Right lobe of liver (tissue), 6 donors: ENCODE results near the gene SPATA16. TPM values are rescaled to one million over a fixed set of nuclear protein-coding genes. Genes with fewer than 3 reads are reported as not detected.
A peak's percentile ranks its signal among the peaks of the same experiment; 100 is the strongest.

Experiments used
- ATAC-seq, 4 donors: fragments of 200-7000 bp; cut with Tn5 transposase; one replicate each; pipeline ENCODE4 v1.9.1; 2020; ENCODE audit warnings: mild to moderate bottlenecking in 4 of 4, moderate library complexity in 4 of 4
- DNase-seq, 3 donors: peaks; one replicate each; pipeline ENCODE4 v3.0.0-alpha.2; 2020
- H3K27ac ChIP-seq, 3 donors: fragments of 200-600 bp; one replicate each; pipeline ENCODE4 v1.8.0; 2022
- H3K27me3 ChIP-seq, 2 donors: fragments of 200-600 bp; one replicate each; pipeline ENCODE4 v1.8.0; 2022
- H3K36me3 ChIP-seq, 4 donors: fragments of 200-600 bp; sonication (generic) in 1 of 4; one replicate each; pipeline versions ENCODE4 v1.5.1 to v1.8.0; 2017 to 2022; ENCODE audit warnings: control low read depth in 1 of 4
- H3K4me1 ChIP-seq, 4 donors: fragments of 200-600 bp; sonication (generic) in 1 of 4; one replicate each; pipeline versions ENCODE4 v1.5.1 to v1.8.0; 2017 to 2022; ENCODE audit warnings: control low read depth in 1 of 4
- H3K4me3 ChIP-seq, 3 donors: fragments of 200-600 bp; one replicate each; pipeline ENCODE4 v1.8.0; 2022
- H3K9me3 ChIP-seq, 4 donors: fragments of 200-600 bp; sonication (generic) in 1 of 4; one replicate each; pipeline versions ENCODE4 v1.5.1 to v1.8.0; 2017 to 2022; ENCODE audit warnings: control low read depth in 1 of 4
- CTCF ChIP-seq, 4 donors: fragments of 200-600 bp in 3 of 4; fragments of 450-650 bp in 1 of 4; IDR thresholded peaks; one replicate each; pipeline versions ENCODE4 v1.5.1 to v1.8.0; 2016 to 2022; ENCODE audit warnings: antibody characterized with exemption in 4 of 4, mild to moderate bottlenecking in 2 of 4
- POLR2A ChIP-seq: fragments of 450-650 bp; IDR thresholded peaks from one replicate; pipeline ENCODE4 v1.6.1; 2017; ENCODE audit warnings: antibody characterized with exemption, mild to moderate bottlenecking
- WGBS: methylation state at CpG from one replicate; pipeline ENCODE4 v1.1.6; 2018; ENCODE audit warnings: low coverage, low lambda C conversion rate; ENCODE audit not compliant: insufficient coverage; ENCODE audit errors: missing lambda C conversion rate; 5-methylcytosine and 5-hydroxymethylcytosine counted together
- intact Hi-C, 2 donors: fragments of 100-400 bp; cut with DNase I; formaldehyde crosslinking; loops; one replicate each; pipeline versions ENCODE4 v1.11.2 to v1.14.1; 2022
- total RNA-seq, 6 experiments: library from RNA; depleted of rRNA in 2 of 6; stranded (reverse); fragments of >200 nt in 2 of 6; fragmentation: NEBNext Ultra II Directional in 3 of 6; extraction: Animal tissue kit (Norgen Biotek cat#: 25700) in 3 of 6; gene quantifications; one replicate each; pipeline versions ENCODE4 v1.1.0 to v1.2.4, GENCODE V29; 2016 to 2023
- donor health status: DM: no; HTN: yes; CAD: no.
- donor health status: DM: no; HTN: no; CAD: no.
- donor health status: DM: no; HTN: no; CAD: no.
- donor health status: DM: no; HTN: yes; CAD: no.
- donor health status: DM: no; HTN: yes; CAD: no.

SPATA16 gene
- total RNA-seq, 6 experiments from 2014 or later: not detected

- Histone ChIP-seq H3K9me3 (no peaks in the 10 kb centered on the region), H3K36me3 (no peaks in the 10 kb centered on the region), H3K4me3 (no peak overlapping the region), H3K27ac (no peak overlapping the region), H3K4me1 (no peaks in the 10 kb centered on the region), H3K27me3 (no peaks in the 10 kb centered on the region)
- intact Hi-C loops: no loop called here
- no peak for DNase-seq
- 47% methylated on average over 2 of the region's 2 CpGs for WGBS
- no peak for TF ChIP-seq CTCF (IDR thresholded peaks at IDR 0.05)
- no peak for TF ChIP-seq POLR2A
- ATAC-seq: no peak
Measured at GRCh38 chr3:172908771-172909270, 232.2 kb downstream of the SPATA16 start.

- Histone ChIP-seq H3K4me1 (no peaks in the 10 kb centered on the region), H3K36me3 (no peaks in the 10 kb centered on the region), H3K27ac (no peak overlapping the region), H3K4me3 (no peak overlapping the region), H3K27me3 (no peaks in the 10 kb centered on the region), H3K9me3 (no peaks in the 10 kb centered on the region)
- TF ChIP-seq CTCF (IDR thresholded peaks at IDR 0.05) (no peak), POLR2A (no peak)
- WGBS: 58% methylated on average over 1 of the region's 1 CpG
- intact Hi-C loops: no loop called here
- DNase-seq (no peak), ATAC-seq (no peak)
Measured at GRCh38 chr3:172905451-172905850, 235.6 kb downstream of the SPATA16 start.

- TF ChIP-seq POLR2A (no peak), CTCF (IDR thresholded peaks at IDR 0.05) (no peak)
- no peaks in the 10 kb centered on the region for H3K9me3 ChIP-seq
- no peaks in the 10 kb centered on the region for H3K4me1 ChIP-seq
- intact Hi-C loops: no loop called here
- no peak overlapping the region for H3K27ac ChIP-seq
- DNase-seq: no peak
- no peak overlapping the region for H3K4me3 ChIP-seq
- no peak for ATAC-seq
- no peaks in the 10 kb centered on the region for H3K36me3 ChIP-seq
- WGBS: 52% methylated on average over 5 of the region's 9 CpGs
- no peaks in the 10 kb centered on the region for H3K27me3 ChIP-seq
Measured at GRCh38 chr3:172904711-172905373, 236.2 kb downstream of the SPATA16 start.

- H3K9me3 ChIP-seq: no peaks in the 10 kb centered on the region
- no peak for TF ChIP-seq CTCF (IDR thresholded peaks at IDR 0.05)
- peak in 2 of 4 donors; percentile 14 to 87 for ATAC-seq
- DNase-seq: peak in 1 of 3 donors; percentile 75
- no peaks in the 10 kb centered on the region for H3K27me3 ChIP-seq
- WGBS: 26% methylated on average over 3 of the region's 3 CpGs
- intact Hi-C loops: no loop called here
- no peaks in the 10 kb centered on the region for H3K36me3 ChIP-seq
- no peak overlapping the region for H3K4me3 ChIP-seq
- no peak overlapping the region for H3K27ac ChIP-seq
- no peaks in the 10 kb centered on the region for H3K4me1 ChIP-seq
Measured at GRCh38 chr3:172903642-172904320, 237.3 kb downstream of the SPATA16 start.
